Pancreas (tissue), 10 donors: ENCODE data around the gene TCN1. TPM values are rescaled to one million over a fixed set of nuclear protein-coding genes. Genes with fewer than 3 reads are reported as not detected.
"Not testable (repeated sequence)": the region's sequence is repeated elsewhere in the genome, so short reads cannot be mapped to it uniquely, and the experiment has no call there.

Source experiments
- ATAC-seq, 4 donors: fragments of 200-7000 bp; cut with Tn5 transposase; one replicate each; pipeline versions ENCODE4 v1.8.0 to v1.9.1; 2020; ENCODE audit warnings: mild to moderate bottlenecking in 4 of 4, moderate library complexity in 4 of 4
- DNase-seq, 6 donors: peaks; one replicate each; pipeline ENCODE4 v3.0.0-alpha.2; 2020
- FAIRE-seq: peaks from 2 replicates; lab custom pipeline; 2012; peaks lifted over from hg19 to GRCh38; lab: Jason Lieb, UNC
- H3K27ac ChIP-seq, 4 donors: fragments of 200-600 bp; sonication (generic); 1 replicate in 3 of 4; 2 replicates in 1 of 4; pipeline versions ENCODE4 v1.5.0 to v1.8.0; 2020
- H3K27me3 ChIP-seq, 4 donors: fragments of 200-600 bp; one replicate each; pipeline ENCODE4 v1.8.0; 2021
- H3K36me3 ChIP-seq, 3 donors: fragments of 200-600 bp; sonication (generic) in 1 of 3; one replicate each; pipeline versions ENCODE4 v1.5.0 to v1.8.0; 2020 to 2021
- H3K4me1 ChIP-seq, 3 donors: fragments of 200-600 bp; one replicate each; pipeline ENCODE4 v1.8.0; 2021
- H3K4me3 ChIP-seq, 4 donors: fragments of 200-600 bp; sonication (generic) in 2 of 4; one replicate each; pipeline versions ENCODE4 v1.5.0 to v1.8.0; 2020 to 2021
- H3K9me3 ChIP-seq, 4 donors: fragments of 200-600 bp; one replicate each; pipeline ENCODE4 v1.8.0; 2021
- CTCF ChIP-seq, 4 donors: fragments of 200-600 bp; sonication (generic) in 3 of 4; IDR thresholded peaks; one replicate each; pipeline versions ENCODE4 v1.5.0 to v1.8.0; 2021; ENCODE audit warnings: antibody characterized with exemption in 4 of 4
- WGBS, 2 donors: extraction: QIAGEN DNeasy Blood & Tissue Kit; methylation state at CpG; one replicate each; pipeline ENCODE4 v1.1.7; 2013; 5-methylcytosine and 5-hydroxymethylcytosine counted together
- intact Hi-C, 3 donors: fragments of 100-400 bp; cut with DNase I; formaldehyde crosslinking; loops; one replicate each; pipeline versions ENCODE4 v1.11.1 to v1.14.2; 2022
- polyA plus RNA-seq, 2 donors: library from polyadenylated mRNA; stranded (reverse); fragments of 200-250 nt; gene quantifications; one replicate each; pipeline ENCODE4 v1.2.3, GENCODE V29; 2013
- total RNA-seq, 6 donors: library from RNA; stranded (reverse); fragmentation: NEBNext Ultra II Directional in 4 of 6; extraction: Animal tissue kit (Norgen Biotek cat#: 25700) in 4 of 6; gene quantifications; one replicate each; pipeline versions ENCODE4 v1.2.1 to v1.2.4, GENCODE V29; 2021 to 2023
- donor health status: healthy with polysubstance abuse.
- donor health status: DM: no; HTN: no; CAD: no; lungs with moderate emphysema.
- donor health status: DM: no; HTN: no; CAD: no.
- donor health status: control.
- donor health status: control.
- donor health status: Bipolar disorder and iron deficiency.
- donor health status: DM: yes; HTN: yes; CAD: no.
- donor health status: DM: no; HTN: no; CAD: no.
- donor health status: DM: no; HTN: no; CAD: no.
- donor health status: DM: yes; HTN: yes; CAD: no.

The TCN1 gene
- total and polyA plus RNA-seq, 8 donors: 0.11 to 52.2 (median 4.1) TPM

GRCh38 chr11:59862252-59862651, 4.0 kb downstream of the TCN1 start:
- intact Hi-C loops: no loop called here
- Histone ChIP-seq H3K4me3 (no peak overlapping the region), H3K27me3 (no peaks in the 10 kb centered on the region), H3K9me3 (no peaks in the 10 kb centered on the region), H3K36me3 (no peaks in the 10 kb centered on the region), H3K27ac (no peak overlapping the region), H3K4me1 (peaks cover 0 to 19% (median 0%) of the 10 kb centered on the region in 3 donors)
- no peak for FAIRE-seq
- ATAC-seq: no peak
- WGBS, 2 donors: 73 to 85% methylated on average over 3 of the region's 3 CpGs
- TF ChIP-seq CTCF (IDR thresholded peaks at IDR 0.05): no peak
- DNase-seq: no peak

GRCh38 chr11:59859673-59860072, 6.6 kb downstream of the TCN1 start:
- FAIRE-seq (no peak), DNase-seq (no peak), ATAC-seq (no peak)
- Histone ChIP-seq H3K4me1 (peaks cover 0 to 11% (median 3%) of the 10 kb centered on the region in 3 donors), H3K36me3 (no peaks in the 10 kb centered on the region), H3K9me3 (no peaks in the 10 kb centered on the region), H3K4me3 (no peak overlapping the region), H3K27me3 (no peaks in the 10 kb centered on the region), H3K27ac (no peak overlapping the region)
- TF ChIP-seq CTCF (IDR thresholded peaks at IDR 0.05): no peak
- intact Hi-C loops: no loop called here

- TF ChIP-seq CTCF (IDR thresholded peaks at IDR 0.05): no peak
- peak in 1 of 4 donors; percentile 81 for ATAC-seq
Measured at GRCh38 chr11:59857439-59858434, 8.6 kb downstream of the TCN1 start.

GRCh38 chr11:59854871-59855270, 11.4 kb downstream of the TCN1 start:
- intact Hi-C loops: no loop called here
- WGBS, 2 donors: 6 to 19% methylated on average over 2 of the region's 2 CpGs
- peak in 1 of 4 donors; percentile 37 for ATAC-seq
- Histone ChIP-seq H3K27me3 (no peaks in the 10 kb centered on the region), H3K4me3 (no peak overlapping the region), H3K4me1 (peaks cover 0 to 9% (median 4%) of the 10 kb centered on the region in 3 donors), H3K27ac (no peak overlapping the region), H3K36me3 (no peaks in the 10 kb centered on the region), H3K9me3 (no peaks in the 10 kb centered on the region)
- DNase-seq: no peak
- FAIRE-seq: no peak
- TF ChIP-seq CTCF (IDR thresholded peaks at IDR 0.05): no peak

More at GRCh38 chr11:59857439-59858434, 8.6 kb downstream of the TCN1 start:
- H3K4me1 ChIP-seq: peaks cover 0 to 8% (median 4%) of the 10 kb centered on the region in 3 donors
- WGBS, 2 donors: 61 to 68% methylated on average over 10 of the region's 10 CpGs
- FAIRE-seq (no peak), DNase-seq (no peak)
- H3K9me3 ChIP-seq: no peaks in the 10 kb centered on the region
- H3K4me3 ChIP-seq: no peak overlapping the region
- H3K27ac ChIP-seq: peak overlapping the region in 1 of 4 donors; percentile 15
- H3K36me3 ChIP-seq: no peaks in the 10 kb centered on the region
- intact Hi-C loops: no loop called here
- no peaks in the 10 kb centered on the region for H3K27me3 ChIP-seq

- WGBS, 2 donors: 85 to 87% methylated on average over 5 of the region's 5 CpGs
- DNase-seq, intact Hi-C loops: not testable (repeated sequence)
Measured at GRCh38 chr11:59851416-59851815, 14.9 kb downstream of the TCN1 start.

GRCh38 chr11:59849551-59849950, 16.7 kb downstream of the TCN1 start:
- DNase-seq, FAIRE-seq, ATAC-seq, H3K4me3 ChIP-seq, H3K27me3 ChIP-seq, H3K9me3 ChIP-seq, intact Hi-C loops, H3K36me3 ChIP-seq: not testable (repeated sequence)
- Histone ChIP-seq H3K27ac (peak overlapping the region in 3 of 4 donors; percentile 48 to 73 (median 65)), H3K4me1 (peaks cover 0 to 23% (median 0%) of the 10 kb centered on the region in 3 donors)
- WGBS, 2 donors: 83 to 89% methylated on average over 2 of the region's 2 CpGs

More at GRCh38 chr11:59851416-59851815, 14.9 kb downstream of the TCN1 start:
- H3K27ac ChIP-seq, H3K27me3 ChIP-seq, H3K4me3 ChIP-seq, H3K36me3 ChIP-seq, FAIRE-seq, ATAC-seq, H3K9me3 ChIP-seq: not testable (repeated sequence)
- peaks cover 0 to 13% (median 4%) of the 10 kb centered on the region in 3 donors for H3K4me1 ChIP-seq
